ENCODE results near the gene ADARB2. TPM values are rescaled to one million over a fixed set of nuclear protein-coding genes. Genes with fewer than 3 reads are reported as not detected.

Gene ADARB2
- polyA plus RNA-seq, 3 donors: not detected

DNA sequence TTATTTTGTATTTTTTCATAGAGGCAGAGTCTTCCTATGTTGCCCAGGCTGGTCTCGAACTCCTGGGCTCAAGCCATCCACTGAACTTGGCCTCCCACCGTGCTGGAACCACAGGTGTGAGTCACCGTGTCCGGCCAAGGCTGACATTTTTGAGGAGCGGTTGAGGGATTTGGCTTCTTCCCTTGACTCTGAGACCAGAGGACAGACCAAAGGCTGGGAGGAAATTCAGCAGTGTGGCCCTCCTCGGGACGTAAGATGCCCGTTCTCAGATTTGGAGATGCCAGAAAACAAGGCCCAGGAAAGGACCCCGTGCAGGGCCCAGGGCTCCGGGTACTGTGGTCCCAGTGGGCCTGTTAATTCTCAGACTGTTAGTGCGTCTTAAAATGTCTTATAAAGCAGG lies 535.0 kb downstream of the ADARB2 start:
- 91% methylated on average over 11 of the region's 11 CpGs for WGBS (ENCODE audit: insufficient coverage)
- no peaks in the 10 kb centered on the region for H3K36me3 Mint-ChIP-seq
- peaks cover 0 to 6% (median 6%) of the 10 kb centered on the region in 3 donors for H3K27me3 Mint-ChIP-seq (ENCODE audit: low read depth in 3 of 3)
- H4K20me1 ChIP-seq (ENCODE audit: insufficient read depth, low read length): no peaks in the 10 kb centered on the region
- no peaks in the 10 kb centered on the region for H3K9me3 ChIP-seq (replicated peaks in 1 of 2; ENCODE audit: control insufficient read depth in 1 of 2, insufficient read depth in 1 of 2, low read length in 2 of 2)
- no peaks in the 10 kb centered on the region for H3K4me1 Mint-ChIP-seq
- H3K4me3 ChIP-seq (replicated peaks in 1 of 3; ENCODE audit: low read depth in 2 of 3, low read length in 3 of 3): no peak overlapping the region
- no peak overlapping the region for H3K27ac Mint-ChIP-seq
- no peaks in the 10 kb centered on the region for H3K79me2 ChIP-seq (ENCODE audit: insufficient read depth, low read length)
- no peak overlapping the region for H3K27ac ChIP-seq (ENCODE audit: low read depth in 1 of 2, low read length in 2 of 2)
- no peak for TF ChIP-seq CTCF (IDR thresholded peaks at IDR 0.05)
- no peak overlapping the region for H3K4me2 ChIP-seq (replicated peaks; ENCODE audit: extremely low read depth, low read length, poor library complexity, severe bottlenecking)
- H2AFZ ChIP-seq (ENCODE audit: insufficient read depth, low read depth, low read length, poor library complexity, severe bottlenecking): no peak overlapping the region
- no peaks in the 10 kb centered on the region for H3K4me1 ChIP-seq (ENCODE audit: control insufficient read depth in 1 of 2, insufficient read depth in 2 of 2, low read length in 2 of 2)
- DNase-seq: no peak
- H3K9ac ChIP-seq (ENCODE audit: insufficient read depth, low read length, poor library complexity, severe bottlenecking): no peak overlapping the region
- intact Hi-C loops (cut with micrococcal nuclease): no loop called here
- no peaks in the 10 kb centered on the region for H3K36me3 ChIP-seq (replicated peaks in 1 of 2; ENCODE audit: control insufficient read depth in 1 of 2, insufficient read depth in 2 of 2, low read length in 2 of 2)
- peaks cover 0 to 3% (median 0%) of the 10 kb centered on the region in 7 donors for H3K9me3 Mint-ChIP-seq
- peaks cover 0 to 2% of the 10 kb centered on the region in 2 donors for H3K27me3 ChIP-seq (ENCODE audit: control insufficient read depth in 2 of 2, insufficient read depth in 2 of 2, low read length in 2 of 2)
- H3K4me3 Mint-ChIP-seq: no peak overlapping the region

DNA sequence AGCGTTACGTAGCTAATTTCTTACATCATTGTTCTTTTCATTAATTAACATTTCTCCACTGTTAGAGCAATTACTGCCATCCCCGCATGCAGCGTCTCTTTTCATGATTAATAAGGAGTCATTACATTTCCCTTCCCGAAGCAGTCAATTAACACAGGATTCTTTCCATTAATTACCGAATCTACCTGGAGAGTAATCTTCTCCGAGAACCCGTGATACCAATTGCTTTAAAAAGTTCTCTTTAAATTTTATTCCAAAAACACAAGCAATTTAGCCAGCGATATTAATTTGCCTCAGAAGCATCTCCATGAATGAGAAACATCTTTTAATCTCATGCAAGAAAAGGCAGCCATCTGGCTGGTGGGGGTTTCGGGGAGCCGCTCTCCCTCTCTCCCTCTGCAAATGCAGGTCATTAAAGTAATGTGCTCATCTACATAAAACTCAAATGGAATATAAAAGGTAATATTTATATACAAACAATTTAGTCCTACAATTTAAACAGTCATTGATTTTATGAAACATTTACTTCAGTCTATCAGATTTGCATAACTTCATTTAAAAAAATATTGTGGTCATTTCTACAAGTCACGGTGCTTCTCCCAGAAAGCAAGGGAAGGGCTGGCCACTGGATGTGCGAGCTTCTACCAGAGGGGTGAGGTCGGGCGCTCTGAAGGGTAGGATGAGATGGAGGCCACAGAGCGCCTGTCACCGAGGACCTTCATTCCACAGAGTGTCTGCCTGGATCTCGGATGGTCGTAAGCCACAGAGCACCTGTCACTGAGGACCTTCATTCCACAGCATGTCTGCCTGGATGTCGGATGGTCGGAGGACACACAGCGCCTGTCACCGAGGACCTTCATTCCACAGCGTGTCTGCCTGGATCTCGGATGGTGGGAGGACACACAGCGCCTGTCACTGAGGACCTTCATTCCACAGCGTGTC lies 536.2 kb downstream of the ADARB2 start:
- Histone ChIP-seq H3K9me3 (replicated peaks in 1 of 2; ENCODE audit: control insufficient read depth in 1 of 2, insufficient read depth in 1 of 2, low read length in 2 of 2) (no peaks in the 10 kb centered on the region), H3K27me3 (ENCODE audit: control insufficient read depth in 2 of 2, insufficient read depth in 2 of 2, low read length in 2 of 2) (peaks cover 0 to 2% of the 10 kb centered on the region in 2 donors), H3K4me1 (ENCODE audit: control insufficient read depth in 1 of 2, insufficient read depth in 2 of 2, low read length in 2 of 2) (no peaks in the 10 kb centered on the region), H3K36me3 (replicated peaks in 1 of 2; ENCODE audit: control insufficient read depth in 1 of 2, insufficient read depth in 2 of 2, low read length in 2 of 2) (no peaks in the 10 kb centered on the region), H3K4me3 (replicated peaks in 1 of 3; ENCODE audit: low read depth in 2 of 3, low read length in 3 of 3) (no peak overlapping the region), H3K79me2 (ENCODE audit: insufficient read depth, low read length) (no peaks in the 10 kb centered on the region), H3K27ac (ENCODE audit: low read depth in 1 of 2, low read length in 2 of 2) (no peak overlapping the region), H3K4me2 (replicated peaks; ENCODE audit: extremely low read depth, low read length, poor library complexity, severe bottlenecking) (no peak overlapping the region), H4K20me1 (ENCODE audit: insufficient read depth, low read length) (no peaks in the 10 kb centered on the region), H2AFZ (ENCODE audit: insufficient read depth, low read depth, low read length, poor library complexity, severe bottlenecking) (no peak overlapping the region), H3K9ac (ENCODE audit: insufficient read depth, low read length, poor library complexity, severe bottlenecking) (no peak overlapping the region)
- H3K27me3 Mint-ChIP-seq (ENCODE audit: low read depth in 3 of 3): peaks cover 0 to 6% (median 5%) of the 10 kb centered on the region in 3 donors
- no peak for DNase-seq
- no peak for TF ChIP-seq CTCF (IDR thresholded peaks at IDR 0.05)
- H3K36me3 Mint-ChIP-seq: no peaks in the 10 kb centered on the region
- peaks cover 0 to 3% (median 0%) of the 10 kb centered on the region in 7 donors for H3K9me3 Mint-ChIP-seq
- H3K4me3 Mint-ChIP-seq: no peak overlapping the region
- H3K27ac Mint-ChIP-seq: no peak overlapping the region
- intact Hi-C loops (cut with micrococcal nuclease): no loop called here
- H3K4me1 Mint-ChIP-seq: no peaks in the 10 kb centered on the region
- 88% methylated on average over 21 of the region's 27 CpGs for WGBS (ENCODE audit: insufficient coverage)
